T-helper 2 cell treated with Interferon-gamma antibody and Interleukin-4, amounts not matched to agents 5 μg/mL and 100 μg/mL, for 36 hours (primary cell): ENCODE results near the gene FAM25C.
"Not testable (repeated sequence)": the region's sequence is repeated elsewhere in the genome, so short reads cannot be mapped to it uniquely, and the experiment has no call there.

Source experiments
- DNase-seq: peaks from one replicate; pipeline ENCODE4 v3.0.0; 2021; ENCODE audit warnings: low spot score
- H3K27ac Mint-ChIP-seq: one replicate; pipeline ENCODE4 v1.8.0; 2021; ENCODE audit warnings: mild to moderate bottlenecking, mixed read lengths
- H3K27me3 Mint-ChIP-seq: one replicate; pipeline ENCODE4 v1.8.0; 2021; ENCODE audit warnings: low read depth, mixed read lengths
- H3K36me3 Mint-ChIP-seq: one replicate; pipeline ENCODE4 v1.8.0; 2021; ENCODE audit warnings: low read depth, mixed read lengths
- H3K4me1 Mint-ChIP-seq: one replicate; pipeline ENCODE4 v1.8.0; 2021; ENCODE audit warnings: low read depth, mixed read lengths
- H3K4me3 Mint-ChIP-seq: one replicate; pipeline ENCODE4 v1.8.0; 2022; ENCODE audit warnings: mild to moderate bottlenecking, moderate library complexity, mixed read lengths
- H3K9me3 Mint-ChIP-seq: one replicate; pipeline ENCODE4 v1.8.0; 2021; ENCODE audit warnings: mixed read lengths

The FAM25C gene

DNA sequence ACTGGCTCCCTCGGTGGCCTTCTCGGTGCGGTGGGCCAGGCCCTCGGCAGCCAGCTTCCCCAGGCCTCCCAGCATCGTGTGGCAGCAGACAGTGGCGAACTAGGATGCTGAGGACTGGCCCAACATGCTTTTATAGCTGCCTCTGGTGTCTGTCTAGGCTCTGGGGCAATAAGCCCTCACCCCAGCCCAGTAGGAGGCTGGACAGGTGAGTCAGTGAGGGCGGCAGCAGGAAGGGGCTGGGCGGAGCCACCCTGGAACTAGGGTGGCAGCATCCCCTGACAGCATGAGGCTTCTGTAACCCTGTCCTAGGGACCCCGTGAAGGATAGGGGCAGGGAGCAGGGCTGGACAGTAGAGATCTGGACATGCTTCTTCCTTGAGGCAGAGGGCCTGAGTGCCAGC lies at the start of gene FAM25C:
TSS of gene FAM25C (minus strand) at position 101 of the 400 bp plus-strand sequence. CDS start at position 75, 26 bp downstream.
- not testable (repeated sequence) for H3K27me3 Mint-ChIP-seq, H3K4me3 Mint-ChIP-seq, H3K4me1 Mint-ChIP-seq, H3K9me3 Mint-ChIP-seq, DNase-seq, H3K27ac Mint-ChIP-seq, H3K36me3 Mint-ChIP-seq

DNA sequence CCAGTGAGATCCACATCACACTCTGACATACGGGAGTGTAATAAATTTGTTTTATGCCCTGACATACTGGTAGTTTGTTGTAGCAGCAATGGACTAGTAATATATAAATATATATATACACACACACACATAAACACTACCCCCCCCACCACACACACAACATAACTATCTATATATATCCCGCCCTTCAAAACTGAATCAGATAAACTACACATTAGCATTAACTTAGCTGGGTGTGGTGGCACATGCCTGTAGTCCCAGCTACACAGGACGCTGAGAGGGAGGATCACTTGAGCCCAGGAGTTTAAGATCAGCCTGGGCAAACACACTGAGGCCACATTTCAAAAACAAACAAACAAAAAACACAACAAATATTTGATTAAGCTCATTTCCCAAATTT lies 45.0 kb upstream of the FAM25C start:
- not testable (repeated sequence) for H3K4me1 Mint-ChIP-seq, DNase-seq, H3K27ac Mint-ChIP-seq, H3K9me3 Mint-ChIP-seq, H3K36me3 Mint-ChIP-seq, H3K4me3 Mint-ChIP-seq, H3K27me3 Mint-ChIP-seq

DNA sequence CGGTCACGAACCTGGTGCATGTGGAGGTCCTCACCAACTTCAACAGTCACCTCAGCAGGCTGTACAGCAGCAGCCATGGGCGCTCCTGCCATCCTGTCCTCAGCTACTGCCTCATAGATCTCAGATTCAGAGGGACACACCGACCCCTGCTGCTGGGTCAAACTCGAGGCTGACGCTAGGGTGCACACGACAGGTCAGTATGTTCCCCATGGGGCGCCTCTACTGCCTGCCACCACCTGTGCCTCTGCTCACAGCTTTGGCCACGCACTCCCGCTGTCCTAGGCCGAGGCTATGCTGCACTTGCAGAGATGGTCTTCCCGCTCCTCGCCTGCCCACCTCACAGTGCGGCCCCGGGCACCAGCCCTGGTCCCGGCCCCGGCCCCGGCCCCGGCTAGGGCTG lies 31.8 kb upstream of the FAM25C start:
- H3K4me3 Mint-ChIP-seq, H3K4me1 Mint-ChIP-seq, H3K27me3 Mint-ChIP-seq, DNase-seq, H3K27ac Mint-ChIP-seq, H3K9me3 Mint-ChIP-seq, H3K36me3 Mint-ChIP-seq: not testable (repeated sequence)

DNA sequence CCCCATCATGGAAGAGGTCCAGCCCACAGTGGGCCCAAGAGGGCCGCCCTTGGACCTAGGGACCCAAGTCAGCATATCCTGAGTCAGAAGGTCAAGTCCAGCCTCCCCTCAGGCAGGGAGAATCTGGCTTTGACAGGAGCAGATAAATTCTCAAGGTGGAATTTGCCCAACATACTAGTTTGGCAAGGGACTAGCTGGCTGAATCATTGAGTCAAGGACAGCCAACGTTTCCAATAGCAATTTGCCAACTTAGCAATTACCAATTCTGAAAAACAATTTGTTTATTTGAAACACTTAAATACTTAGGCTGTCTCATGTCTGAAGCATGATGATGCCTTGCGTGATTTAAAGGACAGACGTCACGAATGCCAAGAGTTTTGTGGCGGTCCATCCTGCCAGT lies 2.7 kb upstream of the FAM25C start:
- not testable (repeated sequence) for DNase-seq, H3K4me3 Mint-ChIP-seq, H3K27ac Mint-ChIP-seq, H3K4me1 Mint-ChIP-seq, H3K9me3 Mint-ChIP-seq, H3K36me3 Mint-ChIP-seq, H3K27me3 Mint-ChIP-seq

DNA sequence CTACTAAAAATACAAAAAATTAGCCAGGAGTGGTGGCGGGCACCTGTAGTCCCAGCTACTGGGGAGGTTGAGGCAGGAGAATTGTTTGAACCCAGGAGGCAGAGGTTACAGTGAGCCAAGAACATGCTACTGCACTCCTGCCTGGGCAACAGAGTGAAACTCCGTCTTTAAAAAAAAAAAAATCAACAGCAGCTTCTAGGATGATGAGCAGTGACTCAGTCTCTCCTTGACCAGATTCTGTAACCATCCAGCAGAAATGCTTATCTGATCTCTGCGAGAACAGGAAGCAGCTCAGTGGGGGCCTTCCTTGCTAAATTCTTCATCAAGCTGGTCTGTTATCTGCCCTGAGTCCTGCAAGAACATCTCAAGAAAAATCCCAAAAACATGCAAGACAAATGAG lies 5.5 kb downstream of the FAM25C start:
- not testable (repeated sequence) for H3K27me3 Mint-ChIP-seq, H3K4me1 Mint-ChIP-seq, H3K36me3 Mint-ChIP-seq, H3K27ac Mint-ChIP-seq, H3K4me3 Mint-ChIP-seq, H3K9me3 Mint-ChIP-seq
- DNase-seq, result peak; percentile 30

DNA sequence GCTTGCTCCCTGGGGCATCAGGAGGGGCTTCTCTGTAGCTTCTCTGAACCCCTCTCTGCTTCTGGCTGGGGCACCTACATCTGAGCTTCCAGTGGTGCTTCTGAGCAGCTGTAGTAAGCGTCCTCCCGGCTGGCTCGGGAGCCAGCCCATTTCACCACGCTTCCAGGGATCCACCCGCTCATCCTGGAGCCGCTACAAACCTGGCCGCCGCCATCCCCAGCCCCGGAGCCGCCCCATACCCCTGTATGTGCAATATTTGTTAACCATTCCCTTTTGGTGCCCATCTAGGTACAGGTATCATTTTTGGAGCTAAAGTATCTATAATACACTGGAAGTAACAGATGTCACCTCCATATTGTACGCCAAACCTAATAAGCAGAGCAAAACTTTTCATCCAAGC lies 7.0 kb downstream of the FAM25C start:
- DNase-seq, H3K27me3 Mint-ChIP-seq, H3K4me3 Mint-ChIP-seq, H3K27ac Mint-ChIP-seq, H3K4me1 Mint-ChIP-seq, H3K9me3 Mint-ChIP-seq, H3K36me3 Mint-ChIP-seq: not testable (repeated sequence)

DNA sequence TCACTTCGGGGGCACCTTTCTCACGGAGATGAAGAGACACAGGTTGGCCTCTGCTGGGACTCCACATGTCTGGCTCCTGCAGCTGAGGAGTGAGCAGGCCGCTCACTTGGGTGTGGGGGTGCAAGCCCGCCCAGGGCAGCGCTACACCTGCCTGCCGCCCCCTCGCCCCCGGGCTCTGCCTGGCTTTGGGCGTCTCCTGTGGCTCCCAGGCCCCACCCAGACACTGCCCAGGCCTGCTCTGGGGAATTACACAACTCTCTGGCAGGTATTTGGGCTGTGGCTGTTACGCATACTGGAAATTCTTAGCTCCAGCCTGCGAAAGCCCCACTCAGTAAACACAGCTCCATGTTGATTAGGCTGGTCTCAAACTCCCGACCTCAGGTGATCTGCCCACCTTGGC lies 7.9 kb downstream of the FAM25C start:
- H3K4me3 Mint-ChIP-seq, H3K27ac Mint-ChIP-seq, H3K27me3 Mint-ChIP-seq, H3K9me3 Mint-ChIP-seq, H3K4me1 Mint-ChIP-seq, DNase-seq, H3K36me3 Mint-ChIP-seq: not testable (repeated sequence)

DNA sequence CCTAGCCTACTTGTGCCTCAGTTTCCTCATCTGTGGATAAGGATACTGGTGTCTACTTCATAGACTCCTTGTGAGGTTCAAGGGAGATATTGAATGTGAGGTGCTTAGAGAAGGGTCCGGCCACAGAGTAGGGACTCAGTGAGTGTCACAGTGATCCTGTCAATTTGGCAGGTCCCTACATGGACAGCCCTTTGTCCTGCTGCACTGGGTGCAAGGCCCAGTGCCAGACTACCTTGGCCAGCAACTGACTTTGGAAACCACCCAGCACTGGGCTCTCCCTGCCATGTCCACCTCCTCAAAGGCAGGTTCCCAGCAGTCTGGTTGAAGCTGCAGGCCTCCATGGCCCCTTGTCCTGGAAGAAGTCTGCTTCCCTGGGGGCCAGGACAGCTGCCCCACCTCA lies 9.5 kb downstream of the FAM25C start:
- H3K4me1 Mint-ChIP-seq, H3K27ac Mint-ChIP-seq, H3K4me3 Mint-ChIP-seq, H3K27me3 Mint-ChIP-seq, H3K9me3 Mint-ChIP-seq, H3K36me3 Mint-ChIP-seq, DNase-seq: not testable (repeated sequence)

DNA sequence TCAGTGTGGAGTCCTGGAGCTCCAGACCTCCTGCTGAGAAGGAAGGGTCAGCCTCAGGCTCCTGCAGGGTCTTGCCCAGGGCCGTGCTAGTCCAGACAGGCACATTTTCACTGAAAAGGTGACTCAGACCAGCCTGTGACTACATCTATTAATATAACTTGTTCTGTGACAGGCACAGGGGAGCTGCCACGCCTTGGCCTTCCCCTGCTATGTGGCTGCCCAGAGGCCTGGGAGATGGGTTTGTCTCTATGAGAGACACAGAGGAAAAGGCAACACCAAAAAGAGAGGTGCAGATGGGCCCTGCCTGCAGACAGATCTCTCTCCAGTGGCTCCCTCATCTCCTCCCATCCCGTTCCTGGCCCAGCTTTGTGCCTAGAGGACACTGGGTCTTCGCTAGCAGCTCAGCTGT lies 10.0 kb downstream of the FAM25C start:
- not testable (repeated sequence) for DNase-seq, H3K27ac Mint-ChIP-seq, H3K4me1 Mint-ChIP-seq, H3K4me3 Mint-ChIP-seq, H3K9me3 Mint-ChIP-seq, H3K36me3 Mint-ChIP-seq, H3K27me3 Mint-ChIP-seq

DNA sequence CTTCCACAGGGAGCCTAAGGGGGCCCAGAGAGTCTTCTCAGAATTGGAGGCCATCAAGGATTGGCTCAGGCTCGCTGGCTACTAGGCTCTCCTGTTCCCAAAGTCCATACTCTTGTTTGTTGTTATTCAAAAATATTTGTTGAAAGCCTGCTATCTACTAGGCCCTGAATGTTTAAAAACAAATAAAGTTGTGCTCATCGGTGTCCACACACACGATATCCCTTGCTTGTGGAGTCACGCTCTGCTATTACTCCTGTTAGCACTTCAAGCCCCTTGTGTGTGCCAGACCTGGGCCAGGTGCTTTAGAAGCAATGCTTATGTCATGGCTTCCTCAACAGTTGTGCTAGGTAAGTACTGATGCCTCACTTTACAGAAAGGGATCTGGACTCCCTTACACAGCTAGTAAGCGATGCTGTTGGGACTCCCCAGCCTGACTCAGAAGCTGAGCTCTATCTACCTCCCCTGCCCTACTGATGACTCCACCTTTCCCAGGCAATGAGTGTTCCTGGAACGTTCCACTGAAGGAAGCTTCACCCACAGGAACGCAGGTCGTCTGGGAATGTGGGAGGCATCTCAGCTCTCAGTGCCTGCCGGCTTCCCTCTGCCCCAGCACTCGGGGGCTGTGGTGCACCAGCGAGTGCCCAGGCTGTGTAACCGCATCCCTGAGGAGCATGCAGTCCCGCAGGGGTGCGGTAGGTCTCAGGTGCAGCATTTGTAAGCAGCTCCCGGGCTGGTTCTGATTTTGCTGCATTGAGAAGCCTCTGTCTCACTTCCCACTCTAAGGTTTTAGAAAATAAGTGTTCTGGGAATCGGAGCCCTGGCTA lies 10.7 kb downstream of the FAM25C start:
- H3K4me3 Mint-ChIP-seq, H3K9me3 Mint-ChIP-seq, DNase-seq, H3K4me1 Mint-ChIP-seq, H3K36me3 Mint-ChIP-seq, H3K27me3 Mint-ChIP-seq, H3K27ac Mint-ChIP-seq: not testable (repeated sequence)

DNA sequence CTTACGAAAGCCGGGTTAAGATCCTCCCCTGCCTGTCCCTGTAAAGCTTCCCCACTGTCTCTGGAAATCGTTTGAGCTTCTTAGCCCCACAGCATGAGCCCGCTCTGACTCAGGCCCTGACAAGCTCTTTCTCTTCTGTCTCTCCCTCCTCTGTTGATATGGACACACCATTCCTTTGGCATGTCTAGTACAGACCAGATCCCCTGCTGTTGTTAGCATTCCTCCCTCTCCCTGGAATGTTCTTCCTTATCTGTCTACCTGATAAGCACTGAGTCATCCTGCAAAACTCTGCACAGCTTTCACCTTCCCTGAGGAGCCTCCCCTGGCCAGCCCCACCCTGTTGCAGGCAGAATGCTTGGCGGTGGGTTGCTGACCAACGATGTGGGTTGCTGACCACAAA lies 11.6 kb downstream of the FAM25C start:
- H3K27me3 Mint-ChIP-seq, H3K9me3 Mint-ChIP-seq, H3K4me1 Mint-ChIP-seq, H3K27ac Mint-ChIP-seq, DNase-seq, H3K36me3 Mint-ChIP-seq, H3K4me3 Mint-ChIP-seq: not testable (repeated sequence)

DNA sequence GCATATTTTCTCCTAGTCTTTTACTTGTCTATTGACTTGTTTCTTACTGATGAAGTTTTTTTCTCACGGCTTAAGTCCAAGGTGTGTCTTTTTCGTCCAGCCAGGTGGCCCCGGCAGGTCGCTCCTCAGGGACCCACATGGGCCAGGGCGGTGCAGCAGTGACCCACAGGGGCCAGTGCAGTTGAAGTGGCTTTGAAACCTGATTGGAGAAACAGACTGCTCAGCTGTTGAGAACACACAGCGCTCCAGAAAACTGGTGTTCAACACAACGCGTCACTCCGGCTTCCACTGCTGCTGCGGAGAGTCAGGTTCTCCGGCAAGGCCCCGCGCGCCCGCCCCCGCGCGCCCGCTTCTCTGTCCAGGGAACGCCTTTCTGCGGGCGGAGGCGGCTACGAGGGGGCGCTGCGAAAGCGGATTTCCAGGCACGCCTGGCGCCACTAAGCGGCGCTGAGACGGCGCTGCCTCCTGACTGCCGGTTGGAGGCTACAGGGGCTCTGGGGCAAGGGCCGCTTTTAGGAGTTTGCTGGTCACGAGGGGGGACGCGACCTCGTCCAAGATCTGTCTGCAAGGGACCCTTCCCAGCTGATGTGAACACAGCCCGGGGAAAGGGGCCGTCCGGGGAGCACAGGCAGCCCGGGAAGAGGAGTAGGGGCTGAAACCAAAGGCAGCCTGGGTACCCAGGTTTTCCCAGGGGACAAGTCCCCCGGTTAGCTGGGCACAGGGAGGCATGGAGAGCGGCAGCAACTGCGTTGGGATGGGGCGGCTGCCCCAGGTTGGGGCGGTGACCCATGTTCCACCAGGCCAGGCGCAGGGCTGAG lies 13.0 kb downstream of the FAM25C start:
- H3K4me3 Mint-ChIP-seq, result peak overlapping the region; percentile 42
- not testable (repeated sequence) for H3K36me3 Mint-ChIP-seq, H3K27ac Mint-ChIP-seq, H3K4me1 Mint-ChIP-seq, DNase-seq, H3K9me3 Mint-ChIP-seq, H3K27me3 Mint-ChIP-seq

DNA sequence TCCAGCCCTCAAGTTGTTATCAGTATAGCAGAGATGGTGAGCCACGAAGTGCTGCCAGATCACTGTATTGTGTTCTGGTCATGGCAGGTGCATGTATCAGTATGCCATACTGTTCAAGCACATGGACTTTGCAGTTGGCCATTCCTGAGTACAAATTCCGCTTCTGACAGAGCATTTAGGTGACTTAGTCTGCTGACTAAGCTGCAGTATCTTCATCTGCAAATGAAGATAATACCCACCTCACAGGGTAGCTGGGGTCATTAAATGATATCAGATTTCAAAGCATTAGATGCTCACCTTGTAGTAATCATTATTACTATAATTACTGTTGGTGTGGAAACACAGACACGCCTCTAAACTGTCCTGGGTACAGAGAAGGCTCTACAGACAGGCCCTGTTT lies 24.2 kb downstream of the FAM25C start:
- H3K36me3 Mint-ChIP-seq, H3K27me3 Mint-ChIP-seq, H3K4me1 Mint-ChIP-seq, H3K4me3 Mint-ChIP-seq, H3K9me3 Mint-ChIP-seq, DNase-seq, H3K27ac Mint-ChIP-seq: not testable (repeated sequence)

DNA sequence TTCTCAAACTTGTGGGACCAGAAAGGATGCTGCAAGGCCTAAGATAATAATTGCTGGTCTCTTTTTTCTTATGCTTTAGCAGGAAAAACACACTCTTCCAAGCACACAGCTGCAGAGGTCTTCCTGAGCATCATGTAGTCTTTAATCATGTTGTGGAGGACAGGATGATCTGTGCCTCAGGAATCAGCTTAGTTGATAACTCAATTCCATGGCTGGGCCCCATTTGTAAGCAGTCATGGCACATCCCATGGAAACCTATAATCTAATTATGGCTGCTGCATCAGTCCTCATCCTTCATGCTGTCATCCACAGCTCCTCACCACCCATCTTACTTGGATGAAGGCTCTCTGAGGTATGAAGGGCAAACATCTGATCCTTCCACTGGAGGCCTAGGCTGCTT lies 26.5 kb downstream of the FAM25C start:
- H3K27ac Mint-ChIP-seq, H3K4me3 Mint-ChIP-seq, H3K27me3 Mint-ChIP-seq, H3K4me1 Mint-ChIP-seq, H3K36me3 Mint-ChIP-seq, DNase-seq, H3K9me3 Mint-ChIP-seq: not testable (repeated sequence)

DNA sequence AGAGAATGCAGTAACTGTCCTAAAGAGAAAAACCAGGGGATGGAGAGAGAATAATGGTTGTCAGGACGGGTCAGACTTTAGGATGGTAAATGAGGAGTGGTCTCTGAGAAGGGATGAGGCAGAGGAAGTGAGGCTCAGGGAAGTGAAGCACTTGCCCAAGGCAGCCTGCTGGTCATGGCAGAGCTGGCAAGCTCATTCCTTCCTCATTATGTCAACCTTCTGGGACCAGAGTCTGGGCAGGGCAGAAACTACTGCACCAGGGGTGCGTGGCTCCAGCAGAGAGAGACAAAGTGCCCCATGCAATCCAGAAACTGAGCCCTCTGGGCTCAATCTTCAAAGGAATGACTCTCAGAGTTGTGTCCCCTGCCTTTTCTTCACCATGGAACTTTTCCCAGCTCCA lies 27.5 kb downstream of the FAM25C start:
- not testable (repeated sequence) for DNase-seq, H3K9me3 Mint-ChIP-seq, H3K4me3 Mint-ChIP-seq, H3K36me3 Mint-ChIP-seq, H3K27me3 Mint-ChIP-seq, H3K27ac Mint-ChIP-seq, H3K4me1 Mint-ChIP-seq
